LNCaP clone FGC (cell line): ENCODE measurements around the gene SLC35E4.

Source experiments
- DNase-seq: peaks from one replicate; pipeline ENCODE4 v3.0.0-alpha.2; 2011; ENCODE audit warnings: low read depth
- H3K4me3 ChIP-seq: 2 replicates; pipeline ENCODE4 v1.5.1; 2011; ENCODE audit warnings: mild to moderate bottlenecking, low read depth, low read length, control low read depth
- TF ChIP-seq, protein P1 (sequence below): IDR thresholded peaks from 2 replicates; pipeline ENCODE4 v1.5.1; 2012; ENCODE audit warnings: mild to moderate bottlenecking; ENCODE audit not compliant: control insufficient read depth, insufficient read depth; ENCODE audit errors: extremely low read depth

SLC35E4 gene

DNA sequence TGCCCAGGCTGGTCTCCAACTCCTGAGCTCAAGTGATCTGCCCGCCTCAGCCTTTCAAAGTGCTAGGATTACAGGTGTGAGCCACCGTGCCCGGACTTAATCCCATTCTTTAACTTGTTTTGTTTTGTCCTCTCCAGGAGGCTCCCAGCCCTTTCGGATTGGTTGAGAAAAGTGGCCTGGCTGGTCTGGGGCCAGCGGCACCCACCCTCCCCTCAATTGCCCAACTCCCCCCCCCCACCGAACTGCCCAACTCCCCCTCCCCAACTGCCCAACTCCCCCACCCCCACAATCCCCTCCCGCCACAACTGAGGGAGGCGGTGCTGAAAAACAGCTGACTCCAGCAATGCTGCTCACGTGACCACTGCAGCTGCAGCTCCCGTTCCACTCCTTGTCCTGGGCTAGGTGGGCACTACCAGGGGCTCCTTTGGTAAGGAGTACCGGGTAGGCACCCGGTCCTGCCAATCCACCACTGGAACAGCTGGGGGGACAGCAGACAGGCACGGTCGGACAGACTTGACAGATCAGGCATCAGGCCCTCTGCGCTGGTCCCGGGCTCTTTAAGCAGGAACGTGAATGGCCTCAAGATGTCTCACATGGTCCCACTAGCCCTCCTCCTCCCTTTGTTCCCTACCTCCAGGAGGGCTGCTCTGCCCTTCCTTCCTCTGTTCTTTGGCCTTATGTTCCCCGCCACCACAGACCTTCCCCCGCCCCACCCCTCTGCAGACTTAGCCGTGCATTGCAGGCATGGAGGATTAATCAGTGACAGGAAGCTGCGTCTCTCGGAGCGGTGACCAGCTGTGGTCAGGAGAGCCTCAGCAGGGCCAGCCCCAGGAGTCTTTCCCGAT, 28.9 kb upstream of the SLC35E4 start, which contains the start of gene TCN2:
TCN2 (plus strand) TSS at position 720 of the 845 bp plus-strand sequence. CDS start 158 bp downstream, outside the sequence.
- DNase-seq, result no peak
- TF ChIP-seq, protein P1, sequence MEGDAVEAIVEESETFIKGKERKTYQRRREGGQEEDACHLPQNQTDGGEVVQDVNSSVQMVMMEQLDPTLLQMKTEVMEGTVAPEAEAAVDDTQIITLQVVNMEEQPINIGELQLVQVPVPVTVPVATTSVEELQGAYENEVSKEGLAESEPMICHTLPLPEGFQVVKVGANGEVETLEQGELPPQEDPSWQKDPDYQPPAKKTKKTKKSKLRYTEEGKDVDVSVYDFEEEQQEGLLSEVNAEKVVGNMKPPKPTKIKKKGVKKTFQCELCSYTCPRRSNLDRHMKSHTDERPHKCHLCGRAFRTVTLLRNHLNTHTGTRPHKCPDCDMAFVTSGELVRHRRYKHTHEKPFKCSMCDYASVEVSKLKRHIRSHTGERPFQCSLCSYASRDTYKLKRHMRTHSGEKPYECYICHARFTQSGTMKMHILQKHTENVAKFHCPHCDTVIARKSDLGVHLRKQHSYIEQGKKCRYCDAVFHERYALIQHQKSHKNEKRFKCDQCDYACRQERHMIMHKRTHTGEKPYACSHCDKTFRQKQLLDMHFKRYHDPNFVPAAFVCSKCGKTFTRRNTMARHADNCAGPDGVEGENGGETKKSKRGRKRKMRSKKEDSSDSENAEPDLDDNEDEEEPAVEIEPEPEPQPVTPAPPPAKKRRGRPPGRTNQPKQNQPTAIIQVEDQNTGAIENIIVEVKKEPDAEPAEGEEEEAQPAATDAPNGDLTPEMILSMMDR, result no peak
- no peak within 1 kb of the TSS for H3K4me3 ChIP-seq

DNA sequence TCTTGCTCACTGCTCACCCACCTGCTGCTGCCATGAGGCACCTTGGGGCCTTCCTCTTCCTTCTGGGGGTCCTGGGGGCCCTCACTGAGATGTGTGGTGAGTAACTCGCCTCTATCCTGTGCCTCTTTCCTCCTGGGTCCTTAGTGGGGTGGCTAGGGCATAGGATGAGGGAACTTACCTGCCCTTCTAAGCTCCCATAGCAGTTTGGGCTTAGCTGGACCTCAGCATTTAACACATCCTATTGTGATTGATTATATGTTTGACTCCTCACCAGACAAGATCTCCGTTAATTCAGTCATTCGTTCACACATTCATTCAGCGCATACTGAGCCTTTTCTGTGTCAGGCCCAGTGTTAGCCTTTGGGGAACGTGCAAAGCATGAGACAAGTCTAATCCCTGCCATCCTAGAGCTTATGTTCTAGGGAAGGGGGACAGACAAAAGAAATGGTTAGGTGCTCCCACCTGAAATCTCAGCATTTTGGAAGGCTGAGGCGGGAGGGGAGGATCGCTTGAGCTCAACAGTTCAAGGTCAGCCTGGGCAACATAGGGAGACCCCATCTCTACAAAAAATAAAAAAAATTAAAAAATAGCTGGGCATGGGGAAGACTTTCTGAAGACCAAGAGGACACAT, 28.2 kb upstream of the SLC35E4 start:
- TF ChIP-seq, protein P1, result no peak
- H3K4me3 ChIP-seq, result no peak overlapping the region

DNA sequence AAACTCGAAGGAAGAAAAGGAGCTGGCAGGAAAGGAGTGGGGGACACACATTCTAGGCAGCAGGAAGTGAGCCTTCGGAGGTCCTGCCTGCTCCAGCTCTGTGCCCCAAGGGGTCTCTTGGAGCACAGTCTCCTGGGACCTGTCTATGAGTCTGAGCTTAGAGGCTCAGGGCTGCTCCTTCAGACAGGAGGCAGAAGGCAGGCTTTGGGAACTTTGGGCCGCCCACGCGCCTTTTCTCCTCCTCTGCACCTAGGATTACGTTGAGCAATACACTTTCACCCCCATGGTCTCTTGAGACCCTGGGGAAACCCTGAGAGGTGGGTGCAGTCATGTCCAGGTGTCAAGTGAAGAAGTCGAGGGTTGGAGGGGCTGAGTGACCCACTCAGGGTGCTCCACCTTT, 27.6 kb upstream of the SLC35E4 start:
- TF ChIP-seq, protein P1, result no peak
- H3K4me3 ChIP-seq, result no peak overlapping the region
- DNase-seq, result no peak

More for the DNA sequence above, 28.2 kb upstream of the SLC35E4 start:
- DNase-seq, result no peak

DNA sequence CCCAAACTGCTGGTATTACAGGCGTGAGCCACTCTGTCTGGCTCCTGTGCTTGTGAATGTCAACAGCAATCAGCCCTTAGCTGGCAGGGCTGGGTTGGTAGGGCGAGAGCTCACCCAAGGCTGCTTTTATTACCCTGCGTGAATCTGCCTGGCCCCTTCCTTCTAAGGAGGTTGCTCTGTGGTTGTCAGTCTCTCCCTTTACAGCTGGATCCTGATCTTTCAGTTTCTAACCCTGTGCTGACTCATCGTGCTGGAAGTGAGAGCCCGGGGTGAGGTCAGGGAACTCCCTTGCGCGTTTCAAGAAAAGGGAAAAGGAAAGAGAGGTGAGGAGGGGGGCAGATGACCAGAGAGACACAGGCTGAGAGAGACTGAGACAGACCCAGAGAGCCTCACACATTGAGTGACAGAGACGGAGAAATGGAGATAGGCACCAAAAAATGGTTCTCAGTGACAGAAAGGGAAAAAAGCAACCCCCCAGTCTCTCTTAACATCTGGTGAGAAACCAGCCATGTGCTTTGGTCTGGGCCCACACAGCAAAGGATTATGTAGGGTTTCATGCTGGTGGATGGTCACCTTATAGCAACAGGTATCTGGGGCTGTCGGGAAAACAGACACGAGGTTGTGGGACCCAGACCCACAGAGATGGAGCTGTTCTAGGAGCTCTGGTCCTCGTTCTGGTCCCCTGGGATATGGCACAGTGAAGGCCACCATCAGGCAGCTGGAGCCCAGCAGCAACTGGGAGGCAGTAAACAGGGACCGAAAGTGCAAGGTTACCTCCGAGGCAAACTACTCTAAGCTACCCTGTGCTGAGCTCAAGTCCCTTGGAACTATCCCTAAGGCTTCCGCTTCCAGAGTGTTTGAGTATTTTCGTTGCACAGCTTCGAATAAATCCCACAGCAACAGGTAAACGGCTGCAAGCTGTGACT, 26.1 kb upstream of the SLC35E4 start:
- H3K4me3 ChIP-seq, result no peak overlapping the region
- no peak for DNase-seq
- TF ChIP-seq, protein P1, result no peak

DNA sequence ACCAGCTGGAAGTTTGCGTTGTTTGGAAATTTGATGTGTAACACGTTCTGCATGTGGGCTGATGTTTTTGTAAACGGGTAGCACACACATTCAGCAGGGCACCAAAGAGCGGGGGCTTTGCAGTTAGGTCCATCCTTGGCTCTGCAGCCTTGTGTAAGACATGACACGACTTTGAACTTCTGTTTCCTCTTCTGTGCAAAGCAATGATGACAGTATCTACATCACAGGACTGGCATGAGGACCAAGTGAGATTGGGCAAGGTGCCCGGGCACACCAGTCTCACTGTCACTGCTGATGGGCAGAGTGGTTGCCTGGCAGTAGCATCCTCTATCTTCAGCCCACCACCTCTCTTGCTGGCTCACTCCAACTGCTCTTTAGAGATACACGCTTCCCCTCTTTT, 25.3 kb upstream of the SLC35E4 start:
- no peak for DNase-seq
- TF ChIP-seq, protein P1, result no peak
- no peak overlapping the region for H3K4me3 ChIP-seq

DNA sequence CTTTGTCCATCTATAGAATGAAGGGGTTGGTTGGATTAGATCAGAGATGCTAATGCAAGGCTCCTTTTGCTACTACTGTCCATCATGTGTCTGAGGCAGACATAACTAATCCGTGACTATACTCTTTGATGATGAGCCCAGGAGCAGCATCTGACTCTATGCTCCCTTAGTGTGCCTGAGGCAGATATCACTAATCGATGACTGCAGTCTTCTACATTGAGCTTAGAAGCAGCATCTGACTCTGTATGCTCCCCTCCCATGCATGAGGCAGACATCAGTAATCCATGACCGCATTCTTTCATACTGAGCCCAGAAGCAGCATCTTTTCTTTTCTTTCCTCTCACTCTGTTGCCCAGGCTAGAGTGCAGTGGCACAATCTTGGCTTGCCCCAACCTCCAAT, 24.4 kb upstream of the SLC35E4 start:
- TF ChIP-seq, protein P1, result no peak
- H3K4me3 ChIP-seq, result no peak overlapping the region
- no peak for DNase-seq
